ENCODE results near the gene IRF4.

The IRF4 gene

GRCh38 chr6:447381-448165 lies 56.0 kb downstream of the IRF4 start:
- Histone ChIP-seq H3K36me3 (ENCODE audit: control insufficient read depth in 1 of 2, insufficient read depth in 2 of 2, low read length in 2 of 2) (no peaks in the 10 kb centered on the region), H2AK5ac (ENCODE audit: low read length) (no peak overlapping the region), H3K23ac (ENCODE audit: low read length) (no peak overlapping the region), H3K79me2 (ENCODE audit: control insufficient read depth, insufficient read depth, low read length, poor library complexity) (no peaks in the 10 kb centered on the region), H2BK5ac (ENCODE audit: low read depth, low read length, poor library complexity) (no peak overlapping the region), H3K4ac (ENCODE audit: low read depth, low read length) (no peak overlapping the region), H3K9me3 (ENCODE audit: insufficient read depth, low read depth, low read length) (peaks cover 19% of the 10 kb centered on the region), H3K18ac (ENCODE audit: low read length) (no peak overlapping the region), H2BK120ac (ENCODE audit: insufficient read depth, low read length, poor library complexity) (no peak overlapping the region), H4K12ac (ENCODE audit: low read depth, low read length) (no peak overlapping the region), H3K9ac (ENCODE audit: low read length) (no peak overlapping the region), H4K8ac (ENCODE audit: low read depth, low read length) (no peak overlapping the region), H3K4me2 (ENCODE audit: low read length) (no peak overlapping the region), H3K14ac (ENCODE audit: low read length) (no peak overlapping the region), H4K91ac (ENCODE audit: low read depth, low read length) (no peak overlapping the region), H2AFZ (ENCODE audit: insufficient read depth, low read length, poor library complexity) (no peak overlapping the region), H2BK12ac (ENCODE audit: low read length) (no peak overlapping the region), H3K27me3 (ENCODE audit: insufficient read depth, low read length) (no peaks in the 10 kb centered on the region), H3K27ac (ENCODE audit: low read depth, low read length) (no peak overlapping the region), H3K4me3 (ENCODE audit: low read depth, low read length) (no peak overlapping the region), H3K4me1 (ENCODE audit: control insufficient read depth in 1 of 2, insufficient read depth in 2 of 2, low read length in 2 of 2) (no peaks in the 10 kb centered on the region), H3K79me1 (ENCODE audit: low read length) (no peaks in the 10 kb centered on the region)
- DNase-seq, result no peak
- WGBS (ENCODE audit: extremely low coverage, insufficient coverage, insufficient read length), result no CpG with 5 or more reads among the region's 29 CpGs

GRCh38 chr6:448296-449056 lies 56.9 kb downstream of the IRF4 start:
- Histone ChIP-seq H2AFZ (ENCODE audit: insufficient read depth, low read length, poor library complexity) (no peak overlapping the region), H3K4ac (ENCODE audit: low read depth, low read length) (no peak overlapping the region), H3K27ac (ENCODE audit: low read depth, low read length) (no peak overlapping the region), H3K23ac (ENCODE audit: low read length) (no peak overlapping the region), H3K14ac (ENCODE audit: low read length) (no peak overlapping the region), H3K4me1 (ENCODE audit: control insufficient read depth in 1 of 2, insufficient read depth in 2 of 2, low read length in 2 of 2) (no peaks in the 10 kb centered on the region), H3K9ac (ENCODE audit: low read length) (no peak overlapping the region), H2BK120ac (ENCODE audit: insufficient read depth, low read length, poor library complexity) (no peak overlapping the region), H3K18ac (ENCODE audit: low read length) (no peak overlapping the region), H3K9me3 (ENCODE audit: insufficient read depth, low read depth, low read length) (peaks cover 19% of the 10 kb centered on the region), H2BK5ac (ENCODE audit: low read depth, low read length, poor library complexity) (no peak overlapping the region), H3K4me2 (ENCODE audit: low read length) (no peak overlapping the region), H3K79me1 (ENCODE audit: low read length) (no peaks in the 10 kb centered on the region), H3K36me3 (ENCODE audit: control insufficient read depth in 1 of 2, insufficient read depth in 2 of 2, low read length in 2 of 2) (no peaks in the 10 kb centered on the region), H4K12ac (ENCODE audit: low read depth, low read length) (no peak overlapping the region), H3K79me2 (ENCODE audit: control insufficient read depth, insufficient read depth, low read length, poor library complexity) (no peaks in the 10 kb centered on the region), H2AK5ac (ENCODE audit: low read length) (no peak overlapping the region), H4K91ac (ENCODE audit: low read depth, low read length) (no peak overlapping the region), H2BK12ac (ENCODE audit: low read length) (no peak overlapping the region), H3K4me3 (ENCODE audit: low read depth, low read length) (no peak overlapping the region), H3K27me3 (ENCODE audit: insufficient read depth, low read length) (no peaks in the 10 kb centered on the region), H4K8ac (ENCODE audit: low read depth, low read length) (no peak overlapping the region)
- no CpG with 5 or more reads among the region's 19 CpGs for whole genome bisulfite sequencing (ENCODE audit: extremely low coverage, insufficient coverage, insufficient read length)
- no peak for DNase-seq

- H4K8ac ChIP-seq (ENCODE audit: low read depth, low read length), result no peak overlapping the region
- H3K27ac ChIP-seq (ENCODE audit: low read depth, low read length), result no peak overlapping the region
- H3K4me1 ChIP-seq (ENCODE audit: control insufficient read depth in 1 of 2, insufficient read depth in 2 of 2, low read length in 2 of 2), result no peaks in the 10 kb centered on the region
- H4K91ac ChIP-seq (ENCODE audit: low read depth, low read length), result no peak overlapping the region
- no peak overlapping the region for H3K4me3 ChIP-seq (ENCODE audit: low read depth, low read length)
- no CpG with 5 or more reads among the region's 12 CpGs for WGBS (ENCODE audit: extremely low coverage, insufficient coverage, insufficient read length)
- no peak overlapping the region for H3K18ac ChIP-seq (ENCODE audit: low read length)
- H3K4ac ChIP-seq (ENCODE audit: low read depth, low read length), result no peak overlapping the region
- no peak overlapping the region for H2AFZ ChIP-seq (ENCODE audit: insufficient read depth, low read length, poor library complexity)
- no peak overlapping the region for H2BK5ac ChIP-seq (ENCODE audit: low read depth, low read length, poor library complexity)
- no peaks in the 10 kb centered on the region for H3K79me2 ChIP-seq (ENCODE audit: control insufficient read depth, insufficient read depth, low read length, poor library complexity)
- no peaks in the 10 kb centered on the region for H3K27me3 ChIP-seq (ENCODE audit: insufficient read depth, low read length)
- H3K9me3 ChIP-seq (ENCODE audit: insufficient read depth, low read depth, low read length), result peaks cover 19% of the 10 kb centered on the region
- H2AK5ac ChIP-seq (ENCODE audit: low read length), result no peak overlapping the region
- H2BK120ac ChIP-seq (ENCODE audit: insufficient read depth, low read length, poor library complexity), result no peak overlapping the region
- H3K14ac ChIP-seq (ENCODE audit: low read length), result no peak overlapping the region
- H3K36me3 ChIP-seq (ENCODE audit: control insufficient read depth in 1 of 2, insufficient read depth in 2 of 2, low read length in 2 of 2), result no peaks in the 10 kb centered on the region
- H4K12ac ChIP-seq (ENCODE audit: low read depth, low read length), result no peak overlapping the region
- DNase-seq, result no peak
- no peak overlapping the region for H3K23ac ChIP-seq (ENCODE audit: low read length)
- H3K9ac ChIP-seq (ENCODE audit: low read length), result no peak overlapping the region
- H3K79me1 ChIP-seq (ENCODE audit: low read length), result no peaks in the 10 kb centered on the region
- no peak overlapping the region for H3K4me2 ChIP-seq (ENCODE audit: low read length)
- no peak overlapping the region for H2BK12ac ChIP-seq (ENCODE audit: low read length)
These were observed 57.5 kb downstream of the IRF4 start for GRCh38 chr6:449057-449430.

- no peaks in the 10 kb centered on the region for H3K27me3 ChIP-seq (ENCODE audit: insufficient read depth, low read length)
- no peak overlapping the region for H3K4me3 ChIP-seq (ENCODE audit: low read depth, low read length)
- H3K27ac ChIP-seq (ENCODE audit: low read depth, low read length), result no peak overlapping the region
These were observed 58.2 kb downstream of the IRF4 start for GRCh38 chr6:449486-450419.

More at GRCh38 chr6:449486-450419, 58.2 kb downstream of the IRF4 start:
- Histone ChIP-seq H4K12ac (ENCODE audit: low read depth, low read length) (no peak overlapping the region), H3K79me2 (ENCODE audit: control insufficient read depth, insufficient read depth, low read length, poor library complexity) (no peaks in the 10 kb centered on the region), H3K14ac (ENCODE audit: low read length) (no peak overlapping the region), H2BK120ac (ENCODE audit: insufficient read depth, low read length, poor library complexity) (no peak overlapping the region), H2BK5ac (ENCODE audit: low read depth, low read length, poor library complexity) (no peak overlapping the region), H3K79me1 (ENCODE audit: low read length) (no peaks in the 10 kb centered on the region), H2BK12ac (ENCODE audit: low read length) (no peak overlapping the region), H2AFZ (ENCODE audit: insufficient read depth, low read length, poor library complexity) (no peak overlapping the region), H3K9me3 (ENCODE audit: insufficient read depth, low read depth, low read length) (peaks cover 19% of the 10 kb centered on the region), H3K4me1 (ENCODE audit: control insufficient read depth in 1 of 2, insufficient read depth in 2 of 2, low read length in 2 of 2) (no peaks in the 10 kb centered on the region), H3K4ac (ENCODE audit: low read depth, low read length) (no peak overlapping the region), H4K8ac (ENCODE audit: low read depth, low read length) (no peak overlapping the region), H2AK5ac (ENCODE audit: low read length) (no peak overlapping the region), H3K36me3 (ENCODE audit: control insufficient read depth in 1 of 2, insufficient read depth in 2 of 2, low read length in 2 of 2) (no peaks in the 10 kb centered on the region), H3K23ac (ENCODE audit: low read length) (no peak overlapping the region), H4K91ac (ENCODE audit: low read depth, low read length) (no peak overlapping the region), H3K4me2 (ENCODE audit: low read length) (no peak overlapping the region), H3K18ac (ENCODE audit: low read length) (no peak overlapping the region), H3K9ac (ENCODE audit: low read length) (no peak overlapping the region)
- DNase-seq, result no peak
- no CpG with 5 or more reads among the region's 62 CpGs for WGBS (ENCODE audit: extremely low coverage, insufficient coverage, insufficient read length)

Data from trophoblast cell (in vitro differentiated cells and primary cell).